ENCODE data around the gene TBCEL. TPM values are rescaled to one million over a fixed set of nuclear protein-coding genes. Genes with fewer than 3 reads are reported as not detected.
A peak's percentile ranks its signal among the peaks of the same experiment; 100 is the strongest.
"Not testable (repeated sequence)": the region's sequence is repeated elsewhere in the genome, so short reads cannot be mapped to it uniquely, and the experiment has no call there.

TBCEL gene
- total RNA-seq, 1 experiment from 2014 or later = 19.2 TPM

DNA sequence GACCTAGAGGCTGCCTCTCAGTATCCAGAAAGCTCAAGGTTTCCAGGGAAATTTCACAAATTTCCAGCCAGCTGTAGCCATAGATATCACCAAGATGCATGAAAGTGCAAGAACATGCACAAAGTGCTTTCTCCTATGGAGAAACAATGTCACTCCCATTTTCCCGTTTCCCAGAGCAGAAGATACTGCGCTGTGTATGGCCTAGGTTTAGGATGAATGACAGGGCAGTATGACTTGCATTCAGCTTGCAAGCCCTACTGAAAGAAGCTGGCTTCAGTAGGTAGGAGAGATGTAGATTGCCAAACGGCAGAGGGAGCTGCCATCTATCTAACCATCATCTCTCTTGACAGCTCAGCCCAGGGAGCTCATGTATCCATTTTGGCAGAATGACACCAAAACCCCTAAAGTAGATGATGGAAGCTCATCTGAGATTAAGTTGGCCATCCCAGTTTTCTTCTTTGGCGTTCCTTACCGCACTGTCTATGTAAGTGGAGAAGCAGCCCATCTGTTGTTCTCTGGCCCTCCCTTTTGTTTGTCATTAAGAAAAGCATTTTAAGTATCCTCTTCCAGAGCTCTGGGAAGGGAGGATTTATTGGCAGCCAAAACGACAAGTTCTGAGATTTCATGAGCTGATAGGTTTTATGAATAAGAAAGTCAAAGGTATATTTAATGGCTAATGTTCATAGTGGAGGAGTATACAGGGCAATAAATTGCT is 81.7 kb downstream of the TBCEL start:
- no peak for DNase-seq (ENCODE audit: low read depth)

DNA sequence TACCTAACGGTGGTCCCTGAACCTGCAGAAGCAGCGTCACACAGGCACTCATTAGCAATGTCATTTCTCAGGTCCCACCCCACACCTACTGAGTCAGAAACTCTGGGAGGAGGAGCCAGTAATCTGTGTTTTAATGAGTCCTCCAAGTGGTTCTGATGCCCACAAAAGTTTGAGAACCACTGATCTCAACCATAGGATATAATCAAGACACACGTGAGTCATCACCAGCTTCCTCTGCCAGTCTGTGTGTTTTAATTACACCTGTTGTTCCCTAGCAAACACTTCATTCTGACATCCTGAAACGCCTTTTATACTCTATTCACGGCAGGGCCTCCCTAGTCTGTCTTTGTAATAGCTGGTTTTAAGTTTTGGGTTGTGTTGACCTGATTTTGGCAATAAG is 82.9 kb downstream of the TBCEL start:
- DNase-seq (ENCODE audit: low read depth) = peak; percentile 29

DNA sequence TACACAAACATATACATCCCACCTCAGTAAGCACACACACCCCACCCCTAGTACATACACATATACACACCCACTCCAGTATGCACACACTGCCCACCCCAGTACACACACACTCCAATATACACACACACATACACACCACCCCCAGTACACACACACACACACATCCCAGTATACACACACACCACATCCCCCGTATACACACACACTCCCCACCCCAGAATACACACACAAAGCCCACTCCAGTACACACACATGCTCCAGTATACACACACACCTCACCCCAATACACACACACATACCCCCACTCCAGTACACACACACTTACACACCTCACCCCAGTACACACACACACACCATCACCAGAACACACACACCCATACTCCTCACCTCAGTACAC is 84.5 kb downstream of the TBCEL start:
- DNase-seq (ENCODE audit: low read depth) = no peak

DNA sequence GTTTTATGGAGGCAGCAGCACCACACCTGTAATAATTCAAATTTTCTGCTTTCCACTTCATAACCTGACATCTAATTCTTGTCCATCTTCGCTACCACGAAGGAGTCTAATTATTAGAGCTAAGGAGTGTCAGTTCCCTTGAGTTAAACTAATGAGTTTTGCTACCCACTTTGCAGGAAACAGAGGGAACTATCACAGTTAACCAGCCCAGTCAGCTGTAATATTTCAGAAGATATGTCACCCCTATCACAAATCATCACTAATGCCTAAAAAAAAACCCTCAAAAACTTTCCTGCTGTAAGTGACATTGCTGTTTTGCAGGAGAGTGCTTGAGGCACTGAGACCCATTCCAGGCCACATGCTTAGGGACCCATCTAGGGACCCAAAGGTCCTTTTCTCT is 85.6 kb downstream of the TBCEL start:
- DNase-seq (ENCODE audit: low read depth) = no peak

DNA sequence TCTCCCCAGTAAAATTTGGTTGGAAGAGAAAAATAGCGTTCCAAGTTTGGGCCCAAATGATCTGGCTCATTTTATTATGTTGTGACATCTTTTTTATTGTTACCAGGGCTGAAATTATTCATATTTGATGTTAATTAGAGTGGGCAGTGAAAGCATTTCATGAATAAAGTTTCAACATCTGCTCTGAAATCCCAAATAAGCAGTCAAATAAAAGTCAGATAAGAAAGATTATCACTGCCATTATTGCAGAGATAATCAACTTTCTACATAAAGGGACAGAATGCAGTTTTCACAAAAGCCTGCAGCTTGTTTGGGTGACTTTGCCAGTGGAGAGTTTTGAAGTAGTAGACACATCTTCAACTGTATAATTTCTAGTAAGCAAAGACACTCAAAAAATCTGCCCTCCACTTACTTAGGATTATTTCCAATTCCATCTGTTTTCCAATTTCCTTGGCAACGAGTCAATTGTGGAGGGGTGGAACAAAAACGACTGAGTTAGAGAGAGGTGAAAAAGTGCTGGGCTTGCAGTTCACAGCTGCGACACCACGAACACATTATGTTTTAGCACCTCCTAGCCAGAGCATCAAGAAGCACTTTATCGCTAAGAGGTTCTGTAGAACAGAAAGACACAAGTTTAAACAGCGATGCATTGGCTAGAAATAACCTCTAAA is 86.1 kb downstream of the TBCEL start:
- no peak for DNase-seq (ENCODE audit: low read depth)

DNA sequence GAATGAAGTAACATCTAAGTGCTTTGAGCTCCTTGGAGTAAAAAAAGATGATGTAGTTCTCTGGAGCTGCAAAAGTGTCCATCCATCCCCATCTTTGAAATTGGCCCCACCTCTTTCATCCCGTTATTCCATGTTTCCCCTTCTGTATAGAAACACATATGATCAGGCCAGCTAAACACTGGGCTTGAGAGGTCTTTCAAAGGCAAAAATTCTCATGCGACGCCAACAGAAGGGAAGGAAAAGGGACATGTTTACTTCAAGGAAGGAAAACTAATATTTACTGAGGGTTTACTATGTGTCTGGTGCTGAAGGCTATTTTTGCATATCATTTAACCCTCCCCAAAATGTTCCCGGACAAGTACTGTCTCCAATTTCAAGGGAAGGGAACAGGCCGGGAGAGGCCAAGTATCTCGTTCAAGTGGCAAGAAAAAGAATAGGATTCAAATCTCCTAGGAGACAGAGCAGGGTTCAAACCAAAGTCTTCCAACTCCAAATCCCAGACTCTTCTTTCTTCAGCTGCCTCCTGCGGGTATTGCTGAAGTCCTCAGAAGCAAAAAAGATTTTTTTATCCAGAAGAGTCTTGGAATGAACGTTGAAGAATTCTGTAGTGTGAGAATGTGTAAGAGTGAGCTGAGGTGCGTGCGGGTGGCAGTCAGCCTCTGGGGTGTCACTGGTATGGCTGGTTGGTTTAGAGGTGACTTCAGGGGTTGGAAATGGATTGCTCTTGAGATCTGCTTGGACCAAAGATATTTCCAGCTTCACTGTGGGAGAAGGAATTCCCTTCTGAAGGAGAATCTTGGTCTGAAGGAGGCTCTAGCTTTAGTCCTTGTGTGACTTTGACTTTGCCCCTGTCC is 87.2 kb downstream of the TBCEL start:
- DNase-seq (ENCODE audit: low read depth) = no peak

DNA sequence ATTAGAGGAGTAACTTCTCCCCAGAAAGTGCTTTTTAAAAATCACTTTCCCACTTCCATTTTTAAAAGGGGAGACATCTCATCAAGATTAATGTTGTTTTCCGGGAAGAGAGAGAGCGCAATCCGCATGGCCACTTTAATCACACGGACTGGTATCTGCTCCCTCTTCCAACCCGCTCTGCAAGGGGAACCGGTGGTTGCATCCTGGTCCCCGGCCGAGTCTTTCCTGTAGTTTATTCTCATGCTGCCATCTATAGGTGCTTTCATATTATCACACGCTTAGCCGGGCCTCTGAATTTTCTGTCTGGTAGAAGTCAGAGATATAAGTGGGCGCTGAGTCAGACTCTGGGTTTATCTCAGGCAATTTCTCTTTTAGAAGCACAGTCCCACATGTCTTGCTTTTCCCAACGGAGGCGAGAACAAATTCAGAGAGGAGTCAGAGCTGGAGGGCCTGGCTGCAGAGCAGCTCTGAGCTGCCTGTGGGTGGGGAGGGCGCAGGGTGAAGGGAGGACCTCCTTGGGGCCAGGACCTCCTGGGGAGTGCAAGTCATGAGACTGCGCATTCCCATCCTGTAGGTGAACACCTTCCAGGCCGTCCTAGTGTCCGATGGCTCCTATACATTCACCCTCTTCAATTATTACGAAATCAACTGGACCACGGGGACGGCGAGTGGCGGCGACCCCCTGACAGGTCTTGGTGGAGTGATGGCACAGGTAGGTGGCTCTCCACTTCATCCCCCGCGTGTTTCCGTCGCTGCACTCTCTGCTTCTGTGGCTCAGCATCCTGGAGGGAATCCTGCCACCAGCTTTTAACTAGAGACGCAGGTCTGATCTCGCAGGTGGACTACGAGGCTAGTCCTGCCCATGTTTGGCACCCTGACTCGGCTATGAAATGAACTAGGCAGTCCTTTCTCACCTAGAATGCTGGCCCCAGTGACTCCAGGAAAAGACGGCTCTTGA is 88.9 kb downstream of the TBCEL start:
- DNase-seq (ENCODE audit: low read depth) = peak; percentile 80

DNA sequence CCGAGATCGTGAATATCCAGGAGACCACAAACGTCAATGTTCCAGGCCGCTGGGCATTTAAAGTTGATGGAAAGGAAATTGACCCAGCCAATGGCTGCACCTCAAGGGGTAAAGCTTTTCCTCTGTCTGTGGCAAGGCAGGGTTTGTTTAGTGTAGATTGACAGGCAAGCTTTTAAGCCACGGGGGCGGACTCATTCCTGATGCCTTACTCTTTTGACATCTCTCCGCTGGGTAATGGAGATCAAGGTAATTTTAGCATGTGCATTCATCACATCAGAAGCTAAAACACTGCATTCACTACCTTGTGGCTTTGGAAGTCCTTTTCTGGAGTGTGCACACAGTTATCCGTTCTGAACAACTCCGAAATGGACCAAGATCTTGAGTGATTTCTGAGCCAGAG is 89.7 kb downstream of the TBCEL start:
- no peak for DNase-seq (ENCODE audit: low read depth)

DNA sequence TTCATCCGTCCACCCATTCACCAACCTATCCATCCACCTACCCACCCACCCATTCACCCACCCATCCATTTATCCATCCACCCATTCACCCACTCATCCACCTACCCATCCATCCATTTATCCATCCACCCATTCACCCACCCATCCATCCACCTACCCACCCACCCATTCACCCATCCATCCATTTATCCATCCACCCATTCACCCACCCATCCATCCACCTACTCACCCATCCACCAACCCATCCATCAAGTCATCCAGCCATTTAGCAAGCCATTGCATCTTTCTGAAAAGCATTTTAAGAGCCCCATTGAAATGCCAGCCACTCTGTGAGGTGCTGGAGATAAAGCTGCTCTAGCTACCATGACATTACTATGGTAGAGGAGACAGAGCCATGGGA is 91.1 kb downstream of the TBCEL start:
- not testable (repeated sequence) for DNase-seq (ENCODE audit: low read depth)

DNA sequence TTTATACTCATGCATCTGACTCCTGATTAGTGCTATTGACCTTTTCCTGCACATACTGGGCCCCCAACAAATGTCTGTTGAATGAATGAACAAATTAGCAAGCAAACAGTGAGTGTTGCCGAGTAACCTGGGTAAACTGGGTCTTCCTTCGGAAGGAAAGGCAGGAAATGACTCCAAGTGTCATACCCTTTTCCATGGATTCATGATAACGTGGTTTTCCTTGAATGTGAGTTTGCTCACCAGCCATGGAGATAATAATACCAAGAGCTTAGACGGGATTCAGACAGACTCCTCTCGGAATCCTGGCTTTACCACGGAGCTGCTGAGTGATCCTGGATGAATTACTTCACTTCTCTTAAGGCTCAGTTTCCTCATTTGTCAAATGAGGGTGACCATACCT is 93.9 kb downstream of the TBCEL start:
- DNase-seq (ENCODE audit: low read depth) = no peak

DNA sequence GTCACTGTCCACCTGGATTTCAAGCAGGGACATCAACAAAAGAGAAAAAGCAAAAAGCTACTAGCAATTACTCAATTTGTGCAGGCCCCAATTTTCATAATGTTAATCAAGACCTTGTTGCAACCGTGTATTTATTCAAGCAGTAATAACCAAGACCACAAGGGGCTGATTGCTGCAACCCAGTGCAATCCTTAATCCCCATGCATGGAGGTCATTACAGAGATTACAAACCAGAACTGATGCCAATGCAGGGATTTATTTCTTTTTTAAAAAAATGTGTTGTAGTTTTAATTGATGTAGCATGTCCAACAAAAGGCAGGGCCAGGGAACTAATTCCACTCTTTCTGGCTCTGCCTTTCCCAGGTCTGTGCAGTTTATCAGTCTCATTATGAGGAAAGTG is 95.5 kb downstream of the TBCEL start:
- no peak for DNase-seq (ENCODE audit: low read depth)

DNA sequence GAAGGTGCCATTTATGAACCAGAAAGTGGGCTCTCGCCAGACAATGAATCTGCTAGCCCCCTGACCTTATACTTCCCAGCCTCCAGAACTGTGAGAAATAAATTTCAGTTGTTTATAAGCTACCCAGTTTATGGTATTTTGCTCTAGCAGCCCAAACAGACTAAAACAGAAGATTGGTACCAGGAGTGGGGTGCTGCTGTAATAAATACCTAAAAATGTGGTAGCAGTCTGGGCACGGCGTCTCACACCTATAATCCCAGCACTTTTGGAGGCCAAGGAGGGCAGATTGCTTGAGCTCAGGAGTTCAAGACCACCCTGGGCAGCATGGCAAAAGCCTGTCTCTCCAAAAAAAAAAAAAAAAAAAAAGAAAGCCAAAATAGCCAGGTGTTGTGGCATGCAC is 98.4 kb downstream of the TBCEL start:
- no peak for DNase-seq (ENCODE audit: low read depth)

DNA sequence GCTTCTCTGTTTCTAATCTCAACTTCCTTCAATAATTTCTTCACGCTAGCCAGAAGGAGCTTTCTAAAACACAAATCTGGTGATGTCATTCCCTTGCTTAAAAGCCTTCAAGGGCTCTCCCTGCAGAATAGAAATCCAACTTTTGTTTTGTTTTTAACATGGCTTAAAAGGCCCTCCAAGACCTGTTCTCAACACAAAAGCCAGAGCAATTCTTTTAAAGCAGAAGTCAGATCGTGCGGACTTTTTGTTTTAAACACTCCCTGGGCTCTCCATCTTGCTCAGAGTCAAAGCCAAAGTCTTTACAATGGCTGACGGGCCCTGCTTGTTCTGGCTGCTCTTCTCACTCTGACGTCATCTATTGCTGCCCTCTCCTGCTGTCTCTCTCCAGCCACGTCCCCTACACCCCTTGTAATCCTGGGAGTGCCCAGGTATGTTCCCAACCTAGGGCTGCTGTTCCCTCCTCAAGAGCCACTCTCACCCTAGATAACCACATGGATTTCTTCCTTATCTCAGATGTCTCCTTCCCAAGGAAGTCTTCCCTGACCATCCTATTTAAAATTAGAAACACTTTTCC is 99.7 kb downstream of the TBCEL start:
- DNase-seq (ENCODE audit: low read depth) = no peak

DNA sequence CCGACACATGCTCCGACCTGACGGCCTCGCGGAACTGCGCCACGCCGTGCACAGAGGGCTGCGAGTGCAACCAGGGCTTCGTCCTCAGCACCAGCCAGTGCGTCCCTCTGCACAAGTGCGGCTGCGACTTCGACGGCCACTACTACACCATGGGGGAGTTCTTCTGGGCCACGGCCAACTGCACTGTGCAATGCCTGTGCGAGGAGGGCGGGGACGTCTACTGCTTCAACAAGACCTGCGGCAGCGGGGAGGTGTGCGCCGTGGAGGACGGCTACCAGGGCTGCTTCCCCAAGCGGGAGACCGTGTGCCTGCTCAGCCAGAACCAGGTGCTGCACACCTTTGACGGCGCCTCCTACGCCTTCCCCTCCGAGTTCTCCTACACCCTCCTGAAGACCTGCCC is 103.9 kb downstream of the TBCEL start:
- DNase-seq (ENCODE audit: low read depth) = no peak

DNA sequence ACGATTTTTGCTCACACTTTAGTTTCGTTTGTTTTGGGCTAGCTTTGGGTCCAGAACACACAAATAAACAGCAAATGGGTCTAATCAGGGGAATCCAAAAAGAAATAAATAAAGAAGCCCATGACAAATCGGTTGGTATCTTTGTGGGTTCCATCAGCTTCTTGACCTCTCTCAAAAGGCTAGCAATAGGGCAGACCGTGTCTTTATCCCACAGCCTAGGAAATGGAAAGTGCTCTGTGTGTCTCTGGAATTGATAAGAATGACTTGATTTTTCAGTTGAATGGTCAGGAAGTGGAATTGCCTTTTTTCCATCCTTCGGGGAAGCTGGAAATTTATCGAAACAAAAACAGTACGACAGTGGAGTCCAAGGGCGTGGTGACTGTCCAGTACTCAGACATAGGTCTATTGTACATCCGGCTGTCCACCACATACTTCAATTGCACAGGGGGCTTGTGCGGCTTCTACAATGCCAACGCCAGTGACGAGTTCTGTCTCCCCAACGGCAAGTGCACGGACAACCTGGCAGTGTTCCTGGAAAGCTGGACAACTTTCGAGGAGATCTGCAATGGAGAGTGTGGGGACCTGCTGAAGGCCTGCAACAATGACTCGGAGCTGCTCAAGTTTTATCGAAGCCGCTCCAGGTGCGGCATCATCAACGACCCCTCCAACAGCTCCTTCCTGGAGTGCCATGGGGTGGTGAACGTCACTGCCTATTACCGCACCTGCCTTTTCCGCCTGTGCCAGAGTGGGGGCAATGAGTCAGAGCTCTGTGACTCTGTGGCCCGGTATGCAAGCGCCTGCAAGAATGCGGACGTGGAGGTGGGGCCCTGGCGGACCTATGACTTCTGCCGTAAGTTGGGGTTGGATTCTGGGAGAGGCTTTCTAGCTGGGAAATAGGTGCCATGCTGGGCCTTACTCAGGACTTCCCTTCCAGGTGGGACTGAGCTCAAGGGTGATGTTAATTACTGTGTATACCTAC is 105.7 kb downstream of the TBCEL start:
- DNase-seq (ENCODE audit: low read depth) = no peak

DNA sequence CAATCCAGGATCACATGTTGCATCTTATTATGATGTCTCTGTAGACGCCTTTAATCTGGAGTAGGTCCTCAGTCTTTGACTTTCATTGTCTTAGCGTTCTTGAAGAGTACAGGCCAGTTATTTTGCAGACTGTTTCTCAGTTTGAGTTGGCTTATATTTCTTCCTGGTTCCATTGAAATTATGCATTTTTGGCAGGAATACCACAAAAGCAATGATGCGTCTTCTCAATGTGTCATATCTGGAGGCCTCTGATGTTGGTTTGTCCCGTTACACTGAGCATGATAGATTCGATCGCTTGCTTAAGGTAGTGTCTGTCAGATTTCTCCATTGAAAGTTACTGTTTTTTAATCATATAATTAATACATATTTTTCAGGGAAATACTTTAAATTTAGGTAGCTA is 107.8 kb downstream of the TBCEL start:
- DNase-seq (ENCODE audit: low read depth) = no peak

DNA sequence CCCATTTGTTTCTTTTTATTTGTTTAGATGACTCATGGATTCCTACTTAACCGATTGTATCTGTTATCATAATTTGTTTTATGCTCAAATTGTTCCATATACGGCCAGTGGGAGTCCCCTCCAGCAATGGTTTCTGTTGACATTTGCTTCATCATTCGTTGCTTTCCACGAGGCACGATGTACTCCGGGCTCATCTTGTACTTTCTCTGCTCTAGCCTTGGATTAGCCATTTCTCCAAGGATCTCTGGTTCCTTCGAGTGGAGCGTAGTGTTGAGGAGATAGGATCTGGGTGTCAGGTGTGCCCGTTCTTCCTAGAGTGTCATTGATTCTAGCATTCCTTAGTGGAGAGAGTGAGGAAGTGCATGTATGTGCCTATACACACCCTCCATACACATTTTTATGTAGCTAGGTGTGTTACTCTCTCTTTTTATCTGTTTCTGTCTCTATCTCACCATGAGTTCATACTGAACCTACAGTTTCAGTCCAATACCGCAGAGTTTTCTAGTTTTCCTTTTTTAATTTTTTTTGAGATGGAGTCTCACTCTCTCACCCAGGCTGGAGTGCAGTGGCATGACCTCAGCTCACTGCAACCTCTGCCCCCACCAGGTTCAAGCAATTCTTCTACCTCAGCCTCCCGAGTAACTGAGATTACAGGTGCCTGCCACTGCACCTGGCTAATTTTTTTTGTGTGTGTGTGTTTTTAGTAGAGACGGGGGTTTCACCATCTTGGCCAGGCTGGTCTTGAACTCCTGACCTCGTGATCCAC is 108.5 kb downstream of the TBCEL start:
- DNase-seq (ENCODE audit: low read depth) = peak; percentile 6

DNA sequence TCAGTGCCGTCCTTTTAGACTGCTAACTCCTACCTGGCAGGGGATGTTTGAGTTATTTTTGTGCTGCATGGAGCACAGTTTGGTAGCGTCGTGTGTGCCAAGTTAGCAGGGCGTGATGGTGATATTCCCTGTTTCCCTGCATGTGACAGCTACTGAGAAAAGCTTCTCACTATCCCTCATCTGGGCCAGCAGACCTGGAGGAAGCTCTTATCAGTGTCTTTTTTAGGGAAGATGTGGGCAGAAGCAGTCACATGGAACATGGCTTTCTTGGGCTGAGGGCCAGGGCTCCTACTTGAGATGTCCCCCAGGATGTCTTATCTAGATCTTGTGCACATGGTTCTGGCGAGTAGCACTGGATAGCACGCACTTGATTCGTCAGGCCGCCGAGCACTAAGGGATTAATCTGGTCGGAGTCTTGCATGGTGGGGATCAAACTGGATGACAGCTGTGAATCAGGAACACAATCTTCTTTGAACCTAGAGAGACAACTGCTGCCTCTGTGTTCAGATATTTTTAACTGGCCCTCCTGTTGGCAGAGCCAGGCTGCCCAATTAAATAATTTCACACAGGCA is 110.9 kb downstream of the TBCEL start:
- DNase-seq (ENCODE audit: low read depth) = no peak

DNA sequence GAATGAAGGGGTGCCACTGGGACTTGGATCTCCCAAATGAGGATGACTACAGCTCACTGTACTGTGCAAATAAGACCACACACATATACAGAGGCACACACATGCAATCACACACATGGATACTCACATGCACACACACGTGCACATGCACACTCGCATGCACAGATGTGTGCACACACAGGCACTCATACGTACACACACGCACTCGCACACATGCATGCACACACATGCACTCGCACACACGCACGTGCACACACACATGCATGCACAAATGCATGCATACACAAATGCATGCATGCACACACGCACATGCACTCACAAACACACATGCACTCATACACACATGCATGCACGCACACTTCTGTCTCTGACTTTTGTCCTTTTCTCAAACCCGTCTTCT is 113.1 kb downstream of the TBCEL start:
- DNase-seq (ENCODE audit: low read depth) = no peak
